Measurements from ENCODE around the gene WDFY2.

The WDFY2 gene

GRCh38 chr13:51738226-51738905, 154.1 kb downstream of the WDFY2 start:
- DNase-seq (ENCODE audit: low read depth), result no peak
- H3K4me3 ChIP-seq (ENCODE audit: low read length), result no peak overlapping the region
- no peak for TF ChIP-seq CTCF (conservative IDR thresholded peaks at IDR 0.05; ENCODE audit: low read depth, low read length)

GRCh38 chr13:51739027-51739764, 154.9 kb downstream of the WDFY2 start:
- H3K4me3 ChIP-seq (ENCODE audit: low read length), result no peak overlapping the region
- no peak for DNase-seq (ENCODE audit: low read depth)
- no peak for TF ChIP-seq CTCF (conservative IDR thresholded peaks at IDR 0.05; ENCODE audit: low read depth, low read length)

GRCh38 chr13:51740698-51741097, 156.4 kb downstream of the WDFY2 start:
- DNase-seq (ENCODE audit: low read depth), result no peak
- TF ChIP-seq CTCF (conservative IDR thresholded peaks at IDR 0.05; ENCODE audit: low read depth, low read length), result no peak
- H3K4me3 ChIP-seq (ENCODE audit: low read length), result no peak overlapping the region

- TF ChIP-seq CTCF (conservative IDR thresholded peaks at IDR 0.05; ENCODE audit: low read depth, low read length), result no peak
- no peak overlapping the region for H3K4me3 ChIP-seq (ENCODE audit: low read length)
- DNase-seq (ENCODE audit: low read depth), result no peak
Measured at GRCh38 chr13:51742031-51742430, 157.8 kb downstream of the WDFY2 start.

- DNase-seq (ENCODE audit: low read depth), result no peak
- no peak for TF ChIP-seq CTCF (conservative IDR thresholded peaks at IDR 0.05; ENCODE audit: low read depth, low read length)
- no peak overlapping the region for H3K4me3 ChIP-seq (ENCODE audit: low read length)
Measured at GRCh38 chr13:51742611-51743010, 158.3 kb downstream of the WDFY2 start.

GRCh38 chr13:51745243-51745642, 161.0 kb downstream of the WDFY2 start:
- DNase-seq (ENCODE audit: low read depth), result no peak
- no peak for TF ChIP-seq CTCF (conservative IDR thresholded peaks at IDR 0.05; ENCODE audit: low read depth, low read length)
- no peak overlapping the region for H3K4me3 ChIP-seq (ENCODE audit: low read length)

- no peak for TF ChIP-seq CTCF (conservative IDR thresholded peaks at IDR 0.05; ENCODE audit: low read depth, low read length)
- no peak overlapping the region for H3K4me3 ChIP-seq (ENCODE audit: low read length)
- no peak for DNase-seq (ENCODE audit: low read depth)
Measured at GRCh38 chr13:51746802-51747201, 162.5 kb downstream of the WDFY2 start.
